ENCODE measurements around the gene PIH1D2. TPM values are rescaled to one million over a fixed set of nuclear protein-coding genes. Genes with fewer than 3 reads are reported as not detected.

PIH1D2 gene
- total and polyA plus RNA-seq, 2 of the 8 experiments (the other 6 are each of a cell fraction or from before 2014, with no cell fraction given): 0.53 to 0.73 TPM

DNA sequence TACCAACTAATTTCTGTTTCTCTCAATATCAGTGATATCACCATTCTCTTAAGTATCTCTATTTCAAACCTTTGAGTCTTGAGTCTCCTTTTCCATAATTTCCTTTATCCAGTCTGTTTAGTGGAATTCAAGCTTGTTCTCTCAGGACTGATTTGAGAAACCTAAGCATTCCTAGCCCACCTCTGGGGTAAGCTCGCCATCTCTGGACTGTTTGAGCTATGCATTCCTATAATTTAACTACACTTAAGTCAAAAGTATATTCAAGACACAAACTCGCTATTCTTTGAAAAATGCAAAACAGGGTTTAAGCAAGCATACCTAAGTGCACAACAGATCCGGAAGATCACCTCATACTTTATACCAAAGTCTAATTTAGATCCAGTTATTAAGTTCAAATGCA, 50.7 kb downstream of the PIH1D2 start:
- H3K4ac ChIP-seq (replicated peaks; ENCODE audit: insufficient read length, low read depth, low read length): no peak overlapping the region
- H3K9ac ChIP-seq (replicated peaks in 1 of 4; ENCODE audit: extremely low read depth in 1 of 4, low read depth in 3 of 4, low read length in 3 of 4): no peak overlapping the region
- H4K91ac ChIP-seq (replicated peaks; ENCODE audit: insufficient read length, low read length): no peak overlapping the region
- POLR2A ChIA-PET (ENCODE audit: partially characterized antibody): no interaction called here
- H3K27me3 ChIP-seq (replicated peaks in 1 of 4; ENCODE audit: control insufficient read depth in 3 of 4, extremely low read depth in 1 of 4, insufficient read depth in 3 of 4, low read length in 3 of 4): no peaks in the 10 kb centered on the region
- H3K4me2 ChIP-seq (ENCODE audit: insufficient read depth in 1 of 2, low read depth in 2 of 2, low read length in 2 of 2): no peak overlapping the region
- no peak overlapping the region for H2AK5ac ChIP-seq (ENCODE audit: low read depth, low read length)
- H3K27ac ChIP-seq (ENCODE audit: low read depth, low read length): no peak overlapping the region
- no peak overlapping the region for H2BK5ac ChIP-seq (ENCODE audit: low read depth, low read length)
- no peak overlapping the region for H3K56ac ChIP-seq (replicated peaks; ENCODE audit: insufficient read length, low read depth, low read length)
- peaks cover 0 to 3% (median 1%) of the 10 kb centered on the region in 4 experiments; a peak in 1 of 7 replicates for H3K4me1 ChIP-seq (replicated peaks in 1 of 4; ENCODE audit: control insufficient read depth in 3 of 4, insufficient read depth in 4 of 4, low read length in 3 of 4)
- no peaks in the 10 kb centered on the region for H4K20me1 ChIP-seq (replicated peaks in 1 of 2; ENCODE audit: control insufficient read depth in 1 of 2, insufficient read depth in 2 of 2, low read length in 2 of 2)
- DNase-seq (ENCODE audit: low read depth in 1 of 2, low spot score in 2 of 2): no peak
- peaks cover 3 to 16% (median 13%) of the 10 kb centered on the region in 4 experiments; a peak in 4 of 8 replicates for H3K36me3 ChIP-seq (ENCODE audit: control insufficient read depth in 2 of 4, insufficient read depth in 4 of 4, low read length in 3 of 4)
- no peak for FAIRE-seq
- no peaks in the 10 kb centered on the region for H3K79me1 ChIP-seq (ENCODE audit: low read depth, low read length)
- H2BK12ac ChIP-seq (ENCODE audit: low read depth, low read length): no peak overlapping the region
- 81% methylated on average over 3 of the region's 3 CpGs; no CpG with 5 or more reads in 1 of the 2 experiments for WGBS, 2 experiments (ENCODE audit: extremely low coverage in 1 of 2, insufficient coverage in 1 of 2, insufficient read length in 1 of 2, insufficient replicate concordance in 2 of 2, low coverage in 1 of 2, low lambda C conversion rate in 2 of 2, missing lambda C conversion rate in 1 of 2)
- no peak overlapping the region for H4K8ac ChIP-seq (ENCODE audit: extremely low read depth, insufficient read depth, low read length)
- no peak overlapping the region for H2BK20ac ChIP-seq (ENCODE audit: low read length)
- peaks cover 5 to 10% of the 10 kb centered on the region in 2 experiments for H3K79me2 ChIP-seq (ENCODE audit: control insufficient read depth in 1 of 2, insufficient read depth in 2 of 2, low read length in 2 of 2)
- CTCF ChIA-PET (ENCODE audit: partially characterized antibody): interaction anchor here (0.6 to 1.4 kb wide), 5 partner anchors 9 to 436 kb away, joined by 3 to 9 read pairs (median 3); no protein-coding TSS in a partner anchor
- TF ChIP-seq CTCF (IDR thresholded peaks at IDR 0.05; ENCODE audit: control extremely low read depth in 1 of 3, insufficient read depth in 1 of 3, low read depth in 1 of 3, low read length in 3 of 3) (peak in 1 of 3 experiments; percentile 5; a peak in 2 of 4 replicates), MAFK (IDR thresholded peaks at IDR 0.05; ENCODE audit: low read depth, low read length) (no peak), RAD21 (IDR thresholded peaks at IDR 0.05 in 1 of 2, conservative IDR thresholded peaks at IDR 0.05 in 1 of 2; ENCODE audit: low read depth in 2 of 2, low read length in 2 of 2) (peak in 1 of 2 experiments; percentile 34; a peak in 1 of 4 replicates)
- peaks cover 10% of the 10 kb centered on the region for H3K23me2 ChIP-seq (ENCODE audit: low read depth, low read length)
- no peak overlapping the region for H2BK15ac ChIP-seq (ENCODE audit: low read length)
- no peak overlapping the region for H3K14ac ChIP-seq (ENCODE audit: insufficient read length)
- no peak overlapping the region for H4K5ac ChIP-seq (ENCODE audit: insufficient read length, low read depth, low read length)
- H3K9me3 ChIP-seq (ENCODE audit: insufficient read depth in 2 of 2, low read depth in 1 of 2, low read length in 1 of 2): no peaks in the 10 kb centered on the region
- H3K18ac ChIP-seq (ENCODE audit: extremely low read depth, low read length): no peak overlapping the region
- no peak overlapping the region for H3K23ac ChIP-seq (ENCODE audit: insufficient read length)
- no peak overlapping the region for H2BK120ac ChIP-seq (replicated peaks; ENCODE audit: low read depth, low read length)
- no peak overlapping the region for H2AFZ ChIP-seq (ENCODE audit: low read length)
- H3K4me3 ChIP-seq (ENCODE audit: extremely low read depth in 1 of 4, insufficient read depth in 2 of 4, low read depth in 3 of 4, low read length in 4 of 4): no peak overlapping the region

Measured in H1 (cell line).